Skeletal muscle cell (primary cell): ENCODE measurements around the gene TMOD1.

Experiments
- DNase-seq: peaks from one replicate; pipeline ENCODE4 v3.0.0-alpha.2; 2010; ENCODE audit warnings: low read depth
- H3K4me3 ChIP-seq: 2 replicates; pipeline ENCODE4 v1.5.1; 2011; ENCODE audit warnings: low read depth, mild to moderate bottlenecking, control low read depth, low read length, moderate library complexity

Gene TMOD1

GRCh38 chr9:97535771-97536170 lies 34.3 kb downstream of the TMOD1 start:
- no peak for DNase-seq

DNA sequence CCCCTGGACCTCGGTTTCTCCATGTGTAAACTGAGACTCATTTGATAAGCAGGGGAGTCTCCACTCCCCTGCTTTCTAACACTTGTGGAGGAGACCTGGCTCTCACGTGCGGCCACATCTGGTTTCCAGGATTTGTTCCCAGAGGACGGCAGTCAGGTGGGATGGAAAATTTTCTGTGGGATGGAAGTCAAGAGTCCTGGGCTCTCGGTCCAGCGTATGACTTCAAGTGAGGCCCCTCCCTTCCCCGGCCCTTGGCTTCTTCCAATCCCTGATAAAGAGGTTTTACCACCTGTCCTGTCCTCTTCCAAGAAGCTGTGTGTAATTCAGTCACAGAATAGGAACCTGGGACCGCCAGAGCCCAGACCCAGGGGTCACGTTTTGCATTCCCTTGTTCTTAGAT lies 35.0 kb downstream of the TMOD1 start:
- no peak for DNase-seq
- H3K4me3 ChIP-seq = no peak overlapping the region

More at GRCh38 chr9:97535771-97536170, 34.3 kb downstream of the TMOD1 start:
- no peak overlapping the region for H3K4me3 ChIP-seq

- no peak for DNase-seq
- no peak overlapping the region for H3K4me3 ChIP-seq
Measured at GRCh38 chr9:97543561-97543960, 42.1 kb downstream of the TMOD1 start.

DNA sequence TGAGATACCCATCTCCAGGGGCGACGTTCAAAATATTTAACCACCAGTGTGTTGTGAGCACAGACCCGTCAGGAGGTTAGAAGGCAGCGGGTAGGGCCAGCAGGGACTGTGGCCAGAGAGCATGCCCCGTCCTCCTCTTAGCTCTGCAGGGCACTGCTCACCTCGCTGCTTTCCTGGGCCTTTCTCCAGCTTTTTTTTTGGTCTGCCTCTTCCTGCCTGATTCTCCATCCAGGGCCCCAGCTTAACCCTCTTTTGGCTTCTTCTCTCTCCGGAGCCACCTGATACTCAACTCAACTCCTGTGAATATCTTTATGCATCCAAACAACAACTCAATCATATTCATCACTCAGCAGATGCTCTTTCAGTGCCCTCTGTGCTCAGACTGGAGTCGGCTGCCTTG lies 44.0 kb downstream of the TMOD1 start:
- DNase-seq = no peak
- H3K4me3 ChIP-seq = no peak overlapping the region

DNA sequence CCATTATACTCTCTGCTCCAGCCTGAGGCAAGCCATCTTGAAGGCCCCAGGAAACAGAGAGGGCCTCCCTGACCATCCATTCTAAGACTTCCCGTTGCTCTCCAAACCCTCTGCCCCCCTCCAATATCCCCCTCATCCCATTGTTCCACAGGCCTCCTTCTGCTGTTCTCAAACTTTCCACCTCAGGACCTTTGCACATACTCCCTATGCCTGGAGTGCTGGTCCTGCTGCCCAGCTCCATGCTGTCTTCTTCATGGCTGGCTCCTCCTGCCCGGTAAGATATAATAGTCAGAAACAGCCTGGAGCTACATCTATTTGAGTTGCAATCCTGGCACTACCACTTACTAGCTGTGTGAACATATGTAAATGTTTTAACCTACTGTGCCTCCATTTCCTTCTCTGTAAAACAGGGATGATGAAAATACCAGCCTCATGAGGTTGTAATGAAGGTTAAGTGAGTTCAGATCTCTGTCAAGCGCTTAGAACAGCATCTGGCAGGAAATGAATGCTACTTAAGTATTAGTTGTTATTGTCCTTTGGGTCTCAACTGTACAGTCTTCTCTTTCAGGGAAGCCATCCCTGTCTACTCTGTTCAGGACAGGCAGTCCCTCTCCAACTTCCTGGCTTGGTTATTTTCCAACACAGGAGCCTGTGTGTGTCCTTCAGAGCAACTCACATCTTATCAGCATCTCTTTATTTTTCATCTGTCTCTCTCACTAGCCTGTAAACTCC lies 45.8 kb downstream of the TMOD1 start:
- DNase-seq = no peak
- H3K4me3 ChIP-seq = no peak overlapping the region

GRCh38 chr9:97548379-97548778 lies 46.9 kb downstream of the TMOD1 start:
- H3K4me3 ChIP-seq = no peak overlapping the region
- DNase-seq = no peak

DNA sequence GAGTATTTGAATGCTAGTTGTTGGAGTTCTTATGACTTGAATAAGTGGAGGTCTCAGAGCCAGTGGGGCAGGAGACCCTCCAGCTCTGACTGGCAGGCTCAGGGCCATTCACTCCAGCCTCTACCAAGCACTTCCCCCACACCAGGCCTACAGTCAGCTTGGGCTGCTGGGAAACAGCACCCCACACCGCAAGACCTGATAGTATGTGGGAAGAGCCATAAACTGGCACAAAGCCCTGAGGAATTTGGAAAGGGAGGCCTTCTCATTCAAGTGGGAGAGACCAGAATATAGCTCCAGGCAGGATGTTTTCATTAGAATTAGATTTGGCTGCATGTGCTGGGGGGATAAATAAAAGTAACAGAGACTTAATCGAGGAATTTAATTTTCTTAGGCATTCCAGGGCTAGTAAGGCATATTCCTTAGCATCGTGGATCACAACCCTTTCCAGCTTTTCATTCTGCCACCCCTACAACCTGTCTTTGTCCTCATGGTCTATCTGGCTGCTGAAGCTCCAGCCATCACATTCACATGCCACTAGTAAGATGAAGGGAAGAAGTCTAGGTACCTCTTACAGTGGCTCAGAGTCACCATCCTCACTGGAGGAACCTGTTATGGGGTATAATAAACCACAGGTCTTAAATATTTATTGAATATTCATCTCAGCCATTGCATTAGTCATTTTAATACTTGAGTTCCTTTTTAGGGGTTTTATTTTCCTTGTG lies 47.5 kb downstream of the TMOD1 start:
- H3K4me3 ChIP-seq = no peak overlapping the region
- no peak for DNase-seq

GRCh38 chr9:97550386-97550785 lies 48.9 kb downstream of the TMOD1 start:
- DNase-seq = no peak
- no peak overlapping the region for H3K4me3 ChIP-seq

DNA sequence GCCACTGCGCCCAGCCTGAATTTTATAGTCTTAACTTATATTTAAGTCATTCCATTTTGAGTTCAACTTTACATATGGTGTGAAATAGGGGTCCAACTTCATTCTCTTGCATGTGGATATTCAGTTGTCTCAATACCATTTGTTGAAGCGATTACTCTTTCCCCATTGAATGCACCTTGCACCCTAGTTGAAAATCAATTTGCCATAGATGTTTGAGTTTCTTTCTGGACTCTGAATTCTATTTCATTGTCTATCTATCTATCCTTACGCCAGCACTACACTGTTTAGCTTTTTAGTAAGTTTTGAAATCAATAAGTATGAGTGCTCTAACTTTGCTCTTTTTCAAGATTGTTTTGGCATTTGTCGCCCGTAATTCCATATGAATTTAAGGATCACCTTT lies 49.8 kb downstream of the TMOD1 start:
- DNase-seq = no peak
- H3K4me3 ChIP-seq = no peak overlapping the region

GRCh38 chr9:97553141-97553540 lies 51.7 kb downstream of the TMOD1 start:
- no peak for DNase-seq
- H3K4me3 ChIP-seq = no peak overlapping the region

DNA sequence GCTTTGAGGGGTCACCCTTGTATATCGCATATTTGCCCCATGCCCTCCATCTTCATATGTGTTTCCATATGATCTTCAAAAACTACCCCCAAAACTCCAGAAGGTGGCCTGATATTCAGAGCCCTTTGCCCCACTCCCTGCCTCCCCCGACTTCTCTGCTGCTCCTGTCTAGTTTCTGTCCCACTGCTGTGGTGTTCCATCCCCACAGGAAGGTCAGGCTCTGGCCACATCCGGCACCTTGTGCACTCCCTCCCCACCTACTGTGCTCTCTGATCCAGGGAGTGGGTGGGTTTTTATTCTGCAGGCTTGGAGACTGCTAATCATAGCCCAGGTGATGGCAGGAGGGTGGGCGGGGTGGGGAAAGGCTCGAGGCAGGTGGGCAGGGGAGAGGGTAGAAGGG lies 52.4 kb downstream of the TMOD1 start:
- no peak for DNase-seq
- H3K4me3 ChIP-seq = no peak overlapping the region

DNA sequence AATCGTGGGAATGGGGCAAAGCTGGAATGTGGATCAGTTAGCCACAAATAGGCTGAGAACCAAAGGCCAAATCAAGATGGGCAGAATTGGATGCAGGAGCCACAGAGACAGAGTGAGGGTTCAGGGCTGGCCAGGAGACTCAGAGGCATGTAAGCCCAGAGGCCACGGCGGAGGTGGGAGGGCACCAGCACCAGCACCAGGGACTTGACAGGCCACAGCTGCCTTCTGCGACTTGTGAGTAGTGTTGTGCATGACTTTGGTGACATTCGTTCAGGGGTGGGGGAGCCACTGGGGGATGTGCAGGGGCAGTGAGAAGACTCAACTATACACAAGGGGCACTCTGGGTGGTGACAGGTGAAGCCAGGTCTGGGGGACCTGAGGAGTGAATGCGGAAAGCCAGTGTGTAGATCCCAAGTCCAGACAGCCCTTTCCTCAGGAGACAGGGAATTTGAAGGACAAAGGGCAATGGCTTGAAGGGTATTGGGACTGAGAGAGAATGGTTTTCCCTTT lies 53.2 kb downstream of the TMOD1 start:
- no peak for DNase-seq
- H3K4me3 ChIP-seq = no peak overlapping the region

DNA sequence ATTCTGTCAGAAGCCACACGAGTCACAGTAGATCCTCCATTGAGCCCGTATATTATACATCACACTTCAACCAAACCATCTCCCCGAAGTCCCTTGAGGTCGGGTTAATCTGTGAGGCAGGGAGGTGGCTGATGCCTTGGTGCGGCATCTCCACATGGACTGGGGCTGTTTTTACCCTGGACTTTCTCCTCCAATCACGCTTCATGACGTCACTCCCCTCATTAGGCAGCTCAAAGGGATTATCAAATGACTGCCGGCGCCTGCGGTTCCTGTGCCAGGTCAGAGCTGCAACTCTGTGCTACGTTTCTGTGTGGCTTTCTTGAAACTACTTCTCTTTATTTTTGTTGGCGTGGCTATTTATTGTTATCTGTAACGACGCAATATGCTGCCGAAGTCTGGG lies 53.7 kb downstream of the TMOD1 start:
- no peak for DNase-seq
- H3K4me3 ChIP-seq = no peak overlapping the region

DNA sequence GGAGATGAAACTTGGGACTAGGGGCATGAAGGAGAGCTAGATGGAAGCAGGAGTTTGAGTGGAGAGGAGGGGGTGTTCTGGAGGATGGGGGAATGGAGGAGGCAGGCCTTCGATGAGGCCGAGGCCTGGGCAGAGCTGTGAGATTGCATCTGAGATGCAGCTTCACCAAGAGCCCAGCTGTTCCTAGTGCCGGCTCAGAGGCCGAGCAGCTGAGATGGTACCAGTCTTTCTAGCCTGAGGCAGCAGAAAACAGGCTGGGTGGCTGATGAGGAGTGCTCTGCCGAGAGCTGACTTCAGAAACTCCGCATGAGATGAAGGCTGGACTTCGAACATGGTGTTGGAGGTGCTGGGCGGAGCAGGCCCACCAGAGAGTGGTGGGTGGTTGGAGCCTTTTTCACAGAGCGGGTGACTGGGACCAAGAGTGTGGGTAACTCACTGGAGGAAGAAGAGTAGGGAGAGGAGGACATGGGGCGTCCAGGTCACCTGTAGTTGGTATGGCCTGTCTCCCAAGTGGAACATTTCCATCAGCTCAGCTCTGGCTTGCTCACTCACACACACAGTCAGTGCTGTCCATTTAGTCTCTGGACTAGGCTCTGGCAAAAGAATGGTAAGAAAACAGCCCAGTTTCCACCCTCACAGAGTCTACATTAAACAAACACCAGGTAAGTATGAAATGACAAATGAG lies 54.7 kb downstream of the TMOD1 start:
- DNase-seq = no peak
- H3K4me3 ChIP-seq = no peak overlapping the region

- H3K4me3 ChIP-seq = no peak overlapping the region
- DNase-seq = no peak
Measured at GRCh38 chr9:97556721-97557605, 55.5 kb downstream of the TMOD1 start.

DNA sequence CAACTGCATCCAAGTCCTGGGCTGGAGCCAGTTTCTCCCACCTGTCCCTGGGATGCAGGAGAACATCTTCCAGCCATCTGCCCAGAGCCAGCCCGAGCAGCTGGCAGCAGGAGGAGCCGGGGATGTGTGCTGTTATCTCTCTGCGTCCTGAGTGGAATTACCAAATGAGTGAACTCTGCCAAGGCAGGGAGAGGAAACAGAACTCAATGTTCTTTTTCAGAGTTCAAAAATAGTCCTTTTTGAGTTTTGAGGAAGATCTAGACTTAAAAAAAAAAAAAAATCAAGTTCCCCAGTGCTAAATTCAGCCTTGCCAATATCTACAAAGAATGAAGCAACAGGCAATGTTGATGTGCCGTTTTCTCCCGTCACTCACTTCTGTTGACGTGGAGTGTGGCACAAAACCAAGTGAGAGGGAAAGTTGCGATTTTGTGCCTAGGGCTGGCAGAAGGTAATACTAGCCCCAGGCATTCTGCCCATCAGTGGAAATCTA lies 56.2 kb downstream of the TMOD1 start:
- no peak overlapping the region for H3K4me3 ChIP-seq
- no peak for DNase-seq

DNA sequence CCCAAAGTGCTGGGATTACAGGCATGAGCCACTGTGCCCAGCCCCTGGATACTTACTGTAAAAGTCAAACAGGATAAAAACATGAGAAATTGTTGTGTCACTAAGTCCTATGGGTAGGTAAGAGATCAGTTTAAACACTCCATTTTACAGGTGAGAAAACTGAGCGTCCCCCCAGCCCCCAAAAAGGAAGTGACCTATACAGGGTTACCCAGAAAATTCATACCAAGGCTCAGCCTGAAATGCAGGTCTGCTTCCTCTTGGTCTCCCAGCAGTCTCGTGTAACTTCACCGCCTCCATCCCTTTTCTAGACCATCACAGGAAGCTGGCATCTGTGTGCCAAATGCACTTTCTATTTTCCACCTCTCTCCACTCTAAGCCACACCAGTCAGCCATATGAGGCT lies 57.2 kb downstream of the TMOD1 start:
- H3K4me3 ChIP-seq = no peak overlapping the region
- DNase-seq = no peak

- H3K4me3 ChIP-seq = no peak overlapping the region
- no peak for DNase-seq
Measured at GRCh38 chr9:97559111-97559514, 57.6 kb downstream of the TMOD1 start.

- no peak for DNase-seq
Measured at GRCh38 chr9:97560154-97560553, 58.7 kb downstream of the TMOD1 start.

More at GRCh38 chr9:97560154-97560553, 58.7 kb downstream of the TMOD1 start:
- H3K4me3 ChIP-seq = no peak overlapping the region
